GM18909 (cell line): ENCODE results near the gene RTP3.
"Not testable (repeated sequence)": the region's sequence is repeated elsewhere in the genome, so short reads cannot be mapped to it uniquely, and the experiment has no call there.

Experiments
- ATAC-seq: cut with Tn5 transposase; IDR thresholded peaks from one replicate; pipeline ENCODE4 v1.9.1; 2021; ENCODE audit warnings: mild to moderate bottlenecking; ENCODE audit not compliant: unreplicated experiment, poor library complexity

Gene RTP3

DNA sequence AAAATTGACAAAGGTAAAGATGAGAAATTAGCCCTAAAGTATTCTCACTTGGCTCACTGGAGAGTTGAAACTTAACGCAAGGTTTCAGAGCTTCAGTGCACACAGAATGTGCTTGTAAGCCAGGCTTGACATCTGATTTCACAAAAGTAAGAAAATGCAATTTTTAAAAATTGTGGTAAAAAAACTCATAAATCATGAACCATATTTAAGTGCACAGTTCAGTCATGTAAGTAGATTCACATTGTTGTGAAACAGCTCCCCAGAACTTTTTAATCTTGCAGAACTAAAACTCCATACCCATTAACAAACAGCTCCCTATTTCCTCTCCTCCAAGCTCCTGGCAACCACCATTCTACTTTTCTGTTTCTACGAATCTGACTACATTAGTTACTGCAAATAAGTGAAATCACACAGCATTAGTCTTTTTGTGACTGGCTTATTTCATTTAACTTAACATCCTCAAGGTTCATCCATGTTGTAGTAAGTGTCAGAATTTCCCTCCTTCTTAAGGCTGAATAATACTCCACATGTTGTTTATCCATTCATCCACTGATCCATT is 14.5 kb downstream of the RTP3 start:
- no peak for ATAC-seq

DNA sequence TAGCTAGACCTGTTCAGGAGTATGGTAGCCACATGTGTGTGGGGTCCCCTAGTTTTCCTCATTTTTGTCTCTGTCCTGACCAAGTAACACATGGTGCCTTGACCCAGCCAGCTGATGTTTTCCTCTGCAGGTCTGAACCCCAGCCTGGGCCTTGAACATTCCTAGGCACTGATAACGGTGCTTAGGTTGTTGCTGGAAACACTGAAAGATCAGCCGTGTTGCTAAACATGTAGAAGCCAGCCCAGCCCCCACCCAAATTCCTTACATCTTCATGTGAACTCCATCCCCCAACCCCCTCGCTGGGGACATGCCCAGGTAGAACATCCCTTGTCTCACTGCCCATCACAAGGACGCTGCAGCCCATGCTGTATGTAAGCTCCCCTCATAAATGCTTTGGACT is 18.7 kb downstream of the RTP3 start:
- no peak for ATAC-seq

GRCh38 chr3:46517016-46517783 is 19.4 kb downstream of the RTP3 start:
- no peak for ATAC-seq

DNA sequence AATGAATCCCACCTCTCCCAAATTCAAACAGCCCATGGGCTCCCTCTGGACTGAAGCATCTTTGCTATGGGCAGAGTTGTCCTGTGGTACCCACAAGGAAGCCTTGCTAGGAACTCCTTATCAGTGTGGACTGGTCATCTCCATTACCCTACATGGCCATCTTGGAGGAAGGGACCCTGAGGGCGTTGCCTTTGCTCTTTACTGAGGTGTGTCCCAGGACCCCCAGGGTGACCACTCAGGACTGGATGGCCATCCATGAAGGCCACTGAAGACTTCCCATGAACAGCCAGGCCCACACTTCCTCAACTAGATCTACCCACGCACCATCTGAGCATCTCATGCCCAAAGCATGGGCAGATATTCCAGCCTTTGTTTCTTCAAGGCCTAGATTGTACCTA is 20.0 kb downstream of the RTP3 start:
- ATAC-seq = no peak

DNA sequence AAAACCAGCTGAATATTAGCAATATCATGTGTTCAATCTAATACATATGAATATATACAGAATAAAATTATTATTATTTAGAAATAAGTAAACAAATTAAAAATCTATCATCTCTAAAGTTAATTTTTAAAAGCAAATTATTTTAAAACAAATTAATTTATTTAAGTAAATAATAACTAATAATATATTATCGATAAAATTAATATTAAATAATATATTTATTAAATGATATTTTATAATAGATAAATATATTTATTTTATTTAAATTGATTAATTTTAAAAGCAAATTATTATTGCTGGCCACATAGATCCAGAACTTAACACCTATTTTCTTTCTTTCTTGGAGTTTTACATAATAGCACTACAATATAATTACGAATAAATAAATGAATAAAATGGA is 22.2 kb downstream of the RTP3 start:
- ATAC-seq = no peak

DNA sequence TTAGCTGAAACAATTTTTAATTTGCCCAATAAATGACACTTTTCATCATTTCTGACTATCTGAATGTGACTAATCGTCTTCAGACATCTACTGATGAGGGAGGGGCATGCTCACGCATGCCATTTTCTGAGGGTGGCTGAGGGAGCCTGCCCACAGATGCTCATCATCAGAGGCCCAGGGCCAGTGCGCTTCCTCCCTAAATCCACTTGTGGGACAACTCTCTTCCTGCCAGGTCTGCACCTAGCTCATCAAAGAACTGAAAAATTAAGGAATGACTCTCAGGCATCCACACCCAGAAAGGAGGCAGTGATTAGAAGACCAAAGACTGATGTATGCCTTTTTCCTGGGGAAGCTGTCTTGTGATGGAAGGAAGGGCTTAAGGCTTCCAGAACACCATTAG is 22.8 kb downstream of the RTP3 start:
- no peak for ATAC-seq

DNA sequence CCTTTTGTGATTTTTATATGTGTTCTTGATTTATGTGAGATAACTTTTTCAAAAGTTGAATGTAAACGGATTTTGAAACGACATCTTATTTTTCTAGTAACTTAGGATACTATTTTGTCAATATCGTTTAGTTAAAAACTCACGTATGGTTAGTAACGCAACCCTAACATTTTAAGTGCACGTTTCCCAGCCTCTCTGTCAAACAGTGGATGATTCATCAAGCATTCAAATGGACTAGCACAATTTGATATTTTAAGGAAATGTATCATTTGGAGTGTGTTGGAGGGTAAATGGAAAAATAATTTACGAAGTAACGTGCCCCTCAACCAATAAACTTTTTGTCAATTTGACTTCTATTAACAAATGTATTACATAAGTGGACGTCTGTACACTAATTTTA is 23.3 kb downstream of the RTP3 start:
- no peak for ATAC-seq

- not testable (repeated sequence) for ATAC-seq
Measured at GRCh38 chr3:46522201-46522600, 24.4 kb downstream of the RTP3 start.

DNA sequence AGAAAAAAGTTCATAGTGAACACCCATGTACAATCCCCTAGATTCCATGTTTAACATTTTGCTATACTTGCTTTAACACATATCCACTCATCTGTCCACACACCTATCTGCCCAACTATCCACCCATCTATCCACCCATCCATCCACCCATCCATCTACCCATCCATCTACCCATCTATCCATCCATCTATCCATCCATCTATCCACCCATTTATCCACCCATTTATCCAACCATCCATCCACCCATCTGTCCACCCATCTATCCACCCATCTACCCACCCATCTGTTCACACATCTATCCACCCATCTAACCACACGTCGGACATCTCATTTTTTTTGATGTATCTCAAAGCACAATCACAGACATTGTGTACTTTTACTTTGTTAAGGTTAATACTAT is 25.8 kb downstream of the RTP3 start:
- no peak for ATAC-seq

DNA sequence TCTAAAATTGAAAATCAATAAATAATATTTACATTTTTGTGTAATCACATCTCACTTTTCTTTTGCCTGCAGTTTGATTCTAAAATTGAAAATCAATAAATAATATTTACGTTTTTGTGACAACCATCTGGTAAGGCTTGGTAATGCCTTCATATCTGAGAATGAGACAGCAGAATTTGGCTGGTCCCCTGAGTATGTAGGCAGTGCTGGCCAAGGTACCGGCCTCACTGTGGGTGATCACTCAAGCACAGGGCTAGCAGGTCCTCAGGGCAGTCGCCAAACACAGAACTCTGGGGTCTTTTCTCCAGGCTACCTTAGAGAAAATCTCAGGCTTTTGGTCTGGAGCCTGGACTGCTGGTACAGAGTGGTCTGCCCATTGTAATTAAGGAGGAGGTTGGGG is 26.2 kb downstream of the RTP3 start:
- no peak for ATAC-seq

DNA sequence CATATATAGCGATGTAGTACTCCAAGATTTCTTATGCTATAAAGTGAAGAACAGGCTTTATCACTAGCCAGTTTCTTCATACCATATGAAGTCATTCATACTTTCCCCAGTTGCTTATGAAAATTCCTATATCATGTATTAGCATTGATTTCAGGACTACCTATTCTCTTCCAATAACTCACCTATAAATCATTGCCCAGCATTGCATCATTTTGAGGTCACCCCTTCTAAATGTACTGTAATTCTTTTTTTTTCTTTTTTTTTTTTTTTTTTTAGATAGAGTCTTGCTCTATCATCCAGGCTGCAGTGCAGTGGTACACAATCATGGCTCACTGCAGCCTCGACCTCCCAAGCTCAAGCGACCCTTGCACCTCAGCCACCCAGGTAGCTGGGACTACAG is 27.1 kb downstream of the RTP3 start:
- no peak for ATAC-seq

- ATAC-seq = no peak
Measured at GRCh38 chr3:46527239-46527638, 29.5 kb downstream of the RTP3 start.

DNA sequence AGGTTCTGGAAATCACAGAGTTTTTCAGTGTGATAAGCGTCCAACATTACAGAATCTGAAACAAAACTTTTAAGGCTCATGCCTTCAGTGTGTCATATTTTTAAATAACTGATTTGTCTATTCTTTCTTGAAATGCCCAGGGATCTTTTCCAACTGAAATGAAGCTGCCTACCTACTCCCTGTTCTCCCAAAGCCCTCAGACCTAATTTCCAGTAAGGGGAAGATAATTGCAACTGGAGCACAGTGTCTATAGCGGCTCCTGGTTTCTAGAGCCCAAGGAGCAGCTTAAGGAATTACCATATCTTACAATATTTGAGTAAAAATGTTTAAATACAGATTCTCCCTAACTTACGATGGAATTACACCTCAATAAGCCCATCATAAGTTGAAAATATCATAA is 35.3 kb downstream of the RTP3 start:
- no peak for ATAC-seq

GRCh38 chr3:46535746-46536145 is 38.0 kb downstream of the RTP3 start:
- ATAC-seq = no peak

- ATAC-seq = no peak
Measured at GRCh38 chr3:46536758-46537157, 39.0 kb downstream of the RTP3 start.

DNA sequence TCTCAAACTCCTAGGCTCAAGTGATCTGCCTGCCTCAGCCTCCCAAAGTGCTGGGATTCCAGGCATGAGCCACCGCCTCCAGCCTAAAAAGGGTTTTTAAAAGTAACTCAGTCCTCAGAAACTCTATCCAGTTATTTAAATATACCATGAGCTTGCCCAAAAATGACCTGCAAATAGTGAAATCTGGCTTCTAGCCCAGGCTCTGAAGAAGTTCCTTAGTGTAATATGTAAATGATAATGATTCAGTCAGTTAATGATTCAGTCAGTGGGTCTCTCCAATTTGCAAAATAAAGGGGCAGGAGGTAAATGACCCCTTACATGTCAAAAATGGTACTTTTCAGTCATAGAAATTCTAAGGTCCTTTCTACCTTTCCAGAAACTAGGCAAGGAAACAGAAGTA is 39.5 kb downstream of the RTP3 start:
- ATAC-seq = no peak

- ATAC-seq = no peak
Measured at GRCh38 chr3:46537779-46538178, 40.0 kb downstream of the RTP3 start.

GRCh38 chr3:46538425-46538802 is 40.6 kb downstream of the RTP3 start:
- not testable (repeated sequence) for ATAC-seq

DNA sequence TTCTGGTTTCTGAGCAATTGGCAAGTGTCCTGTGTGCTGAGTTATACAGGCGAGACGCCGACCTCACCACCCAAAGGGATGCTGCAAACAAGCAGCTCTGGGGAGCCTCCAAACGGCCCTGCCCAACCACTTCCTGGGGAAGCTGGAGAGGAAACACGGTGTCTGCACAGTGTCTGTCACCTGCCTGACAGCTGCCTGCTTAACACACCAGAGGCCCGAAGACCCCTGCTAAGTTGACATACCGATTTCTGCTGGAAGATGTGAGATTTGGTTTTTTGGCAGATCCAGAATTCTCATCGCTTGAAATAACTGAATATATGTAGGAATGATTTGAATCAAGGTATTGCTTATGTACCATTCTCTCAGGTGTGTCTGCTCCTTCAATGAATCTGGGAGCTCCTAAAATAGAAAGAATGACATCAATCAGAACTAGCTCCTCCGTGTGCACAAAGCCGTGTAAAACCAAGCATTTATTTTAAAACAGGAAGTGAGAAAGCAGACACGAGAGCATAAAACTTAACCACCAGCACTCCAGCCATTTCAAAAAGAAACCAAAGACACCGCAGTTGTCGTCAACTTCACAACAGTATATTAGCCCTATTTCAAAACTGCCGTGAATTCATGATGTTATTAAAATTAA is 41.1 kb downstream of the RTP3 start:
- ATAC-seq = peak; percentile 81

DNA sequence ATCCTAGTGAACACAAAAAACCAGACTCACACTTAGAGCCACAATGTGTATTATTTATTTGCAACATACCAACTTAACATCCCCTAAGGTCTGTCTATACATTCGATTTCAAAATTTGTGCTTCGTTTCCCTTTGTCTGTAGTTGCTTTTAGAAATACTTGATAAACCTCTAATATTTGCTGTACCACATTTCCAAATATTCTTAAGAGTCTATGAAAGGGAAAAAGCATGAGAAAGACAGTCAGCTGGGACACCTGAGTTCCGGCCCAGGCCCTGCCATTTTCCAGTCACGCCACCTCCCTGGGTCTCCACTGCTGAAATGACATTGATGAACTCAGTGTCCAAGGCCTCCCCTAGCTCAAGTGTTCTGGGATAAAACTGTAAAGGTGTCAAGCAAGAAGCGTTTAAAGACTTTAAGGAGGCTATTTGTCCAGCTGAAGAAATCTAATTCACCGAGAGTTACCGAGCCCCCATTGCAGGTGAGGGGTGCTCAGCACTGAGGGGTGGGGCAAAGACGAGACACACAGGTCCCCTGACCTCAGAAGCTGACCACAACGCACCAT is 41.7 kb downstream of the RTP3 start:
- no peak for ATAC-seq

DNA sequence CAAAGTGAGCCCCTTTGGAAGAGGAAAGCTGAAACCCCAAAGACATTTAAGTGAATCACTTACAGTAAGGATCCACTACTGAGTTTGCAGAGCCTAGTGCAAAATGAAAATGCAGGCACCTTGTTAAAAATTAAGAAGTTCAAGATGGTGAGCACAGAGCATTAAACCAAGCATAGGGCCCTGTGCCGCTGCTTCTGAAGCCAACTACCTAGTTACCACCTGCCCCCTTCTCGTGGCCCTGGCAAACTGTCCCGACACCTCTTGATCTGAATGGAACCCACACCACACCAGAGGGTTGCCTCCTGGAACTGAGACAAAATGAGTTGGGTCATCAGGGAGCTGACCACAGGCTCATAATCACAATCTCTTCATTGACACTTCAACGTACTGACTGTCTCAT is 42.8 kb downstream of the RTP3 start:
- ATAC-seq = no peak

DNA sequence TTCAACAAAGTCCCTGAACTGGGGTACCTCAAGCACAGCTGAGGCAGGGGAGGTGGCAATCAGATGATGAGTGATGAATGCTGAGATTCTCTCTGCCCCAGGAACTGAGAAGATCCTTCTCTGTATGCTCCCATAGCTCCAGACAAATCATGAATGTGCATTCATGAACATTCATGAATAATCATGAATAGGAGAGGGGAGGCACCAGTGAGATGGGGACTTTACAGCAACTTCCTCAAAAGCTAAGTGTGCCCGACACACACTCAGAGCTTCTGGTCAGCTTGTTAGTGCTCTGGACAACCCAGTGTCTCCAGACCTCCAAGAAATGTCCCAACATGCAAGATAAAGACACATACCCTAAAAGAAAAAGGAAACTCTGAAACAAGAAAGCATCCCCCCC is 44.1 kb downstream of the RTP3 start:
- no peak for ATAC-seq
